Ectodermal cell (in vitro differentiated cells): ENCODE measurements around the gene CLDN9.

Experiments
- H3K27ac ChIP-seq: 2 replicates; pipeline ENCODE4 v1.7.0; 2013; ENCODE audit warnings: mild to moderate bottlenecking, low read depth, low read length; ENCODE audit not compliant: insufficient read depth, poor library complexity, severe bottlenecking
- H3K27me3 ChIP-seq: 2 replicates; pipeline ENCODE4 v1.7.0; 2013; ENCODE audit warnings: mild to moderate bottlenecking, low read length; ENCODE audit not compliant: insufficient read depth, control insufficient read depth, poor library complexity, severe bottlenecking
- H3K36me3 ChIP-seq: one replicate; pipeline ENCODE4 v1.7.0; 2013; ENCODE audit warnings: low read length; ENCODE audit not compliant: control insufficient read depth, insufficient read depth
- H3K4me1 ChIP-seq: one replicate; pipeline ENCODE4 v1.7.0; 2013; ENCODE audit warnings: low read length; ENCODE audit not compliant: control insufficient read depth, insufficient read depth
- H3K4me3 ChIP-seq: 2 replicates; pipeline ENCODE4 v1.7.0; 2013; ENCODE audit warnings: low read depth, low read length, control low read depth; ENCODE audit not compliant: insufficient read depth
- H3K9me3 ChIP-seq: 2 replicates; pipeline ENCODE4 v1.7.0; 2013; ENCODE audit warnings: mild to moderate bottlenecking, low read length, moderate library complexity; ENCODE audit not compliant: control insufficient read depth
- WGBS, 2 experiments: methylation state at CpG; one replicate each; pipeline ENCODE4 v1.1.7; 2013; ENCODE audit warnings: missing lambda C conversion rate in 2 of 2; 5-methylcytosine and 5-hydroxymethylcytosine counted together

CLDN9 gene

DNA sequence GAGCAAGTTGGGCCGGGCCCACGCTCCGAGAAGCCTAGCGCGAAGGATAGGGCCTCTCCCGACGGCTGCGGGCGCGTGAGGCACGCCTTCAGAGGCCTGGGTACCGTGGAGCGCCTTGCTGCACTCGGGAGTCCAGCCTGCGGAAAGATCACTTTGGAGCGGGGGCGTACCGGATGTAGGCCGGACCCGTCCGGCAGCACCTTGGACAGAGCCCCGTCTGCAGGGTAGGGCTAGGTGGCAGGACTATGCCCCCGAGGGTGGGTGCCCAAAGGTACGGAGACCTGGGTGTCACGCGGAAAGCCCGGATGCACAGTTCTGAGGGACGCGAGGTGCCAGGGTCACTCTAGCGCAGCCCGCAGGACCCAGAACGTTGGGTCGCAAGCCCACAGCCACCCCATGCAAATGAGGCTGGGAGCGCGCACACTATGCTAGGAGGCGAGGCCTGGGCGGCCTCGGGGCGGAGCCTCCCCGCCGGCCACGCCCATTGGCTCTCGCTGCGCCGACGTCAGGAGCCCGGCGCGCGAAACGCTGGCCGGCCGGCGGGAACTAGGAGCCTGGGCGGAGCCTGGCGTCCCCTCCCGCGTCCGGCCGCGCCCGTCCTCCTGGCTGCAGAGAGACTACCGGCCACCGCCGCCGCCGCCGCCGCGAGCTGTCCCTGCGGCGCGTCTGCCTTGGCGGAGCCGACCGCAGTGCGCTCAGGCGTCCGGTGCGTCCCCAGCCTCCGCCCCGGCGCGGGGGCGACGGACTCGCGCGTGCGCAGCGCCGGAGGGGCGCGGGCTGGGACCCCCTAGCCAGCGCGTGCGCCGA lies 43.8 kb upstream of the CLDN9 start, which contains the start of gene PAQR4:
TSS of gene PAQR4 (plus strand) at position 611 of the 807 bp plus-strand sequence. CDS start 327 bp downstream, outside the sequence.
- Histone ChIP-seq H3K27ac (peak within 1 kb of the TSS; percentile 17), H3K9me3 (no peaks in the 10 kb centered on the region)
- WGBS, 2 experiments = 2% methylated on average over 98 of the region's 98 CpGs

GRCh38 chr16:2969545-2970521 lies 42.9 kb upstream of the CLDN9 start:
- Histone ChIP-seq H3K27me3 (peaks cover 29% of the 10 kb centered on the region), H3K4me1 (peaks cover 13% of the 10 kb centered on the region), H3K4me3 (peak overlapping the region; percentile 72), H3K36me3 (no peaks in the 10 kb centered on the region), H3K9me3 (no peaks in the 10 kb centered on the region), H3K27ac (peak overlapping the region; percentile 17)
- WGBS, 2 experiments = 1% methylated on average over 83 of the region's 83 CpGs

More for the DNA sequence above, 43.8 kb upstream of the CLDN9 start, which contains the start of gene PAQR4:
- no peaks in the 10 kb centered on the region for H3K36me3 ChIP-seq
- H3K4me1 ChIP-seq = peaks cover 13% of the 10 kb centered on the region
- peaks cover 38% of the 10 kb centered on the region for H3K27me3 ChIP-seq
- peak within 1 kb of the TSS; percentile 72 for H3K4me3 ChIP-seq

DNA sequence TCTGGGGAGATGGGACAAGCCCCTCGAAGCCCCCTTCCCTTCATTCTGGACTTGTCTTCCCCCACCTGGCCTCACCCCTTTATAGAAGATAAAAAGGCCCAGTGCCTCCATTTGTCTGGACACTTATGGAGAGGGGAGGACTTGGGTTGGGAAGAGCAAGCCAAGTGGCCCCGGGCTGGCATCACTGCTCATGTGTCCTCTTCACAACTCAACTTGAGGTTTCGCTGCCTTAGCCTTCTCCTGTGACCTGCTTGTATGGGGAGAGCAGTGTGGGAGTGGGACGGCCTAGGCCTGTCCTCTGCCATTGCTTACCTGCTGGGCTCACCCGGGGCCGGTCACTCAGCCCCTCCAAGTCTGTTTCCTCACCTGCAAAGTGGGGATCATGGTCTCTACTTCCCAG lies 42.2 kb upstream of the CLDN9 start:
- Histone ChIP-seq H3K4me1 (peaks cover 13% of the 10 kb centered on the region), H3K4me3 (peak overlapping the region; percentile 72), H3K36me3 (no peaks in the 10 kb centered on the region), H3K9me3 (no peaks in the 10 kb centered on the region), H3K27ac (no peak overlapping the region), H3K27me3 (peaks cover 26% of the 10 kb centered on the region)
- 81 to 85% methylated on average over 6 of the region's 6 CpGs for WGBS, 2 experiments

GRCh38 chr16:2971134-2971984 lies 41.4 kb upstream of the CLDN9 start:
- Histone ChIP-seq H3K9me3 (no peaks in the 10 kb centered on the region), H3K4me3 (no peak overlapping the region), H3K27ac (no peak overlapping the region), H3K27me3 (peaks cover 20% of the 10 kb centered on the region), H3K4me1 (peaks cover 13% of the 10 kb centered on the region), H3K36me3 (no peaks in the 10 kb centered on the region)
- 95% methylated on average over 35 of the region's 35 CpGs for WGBS, 2 experiments

DNA sequence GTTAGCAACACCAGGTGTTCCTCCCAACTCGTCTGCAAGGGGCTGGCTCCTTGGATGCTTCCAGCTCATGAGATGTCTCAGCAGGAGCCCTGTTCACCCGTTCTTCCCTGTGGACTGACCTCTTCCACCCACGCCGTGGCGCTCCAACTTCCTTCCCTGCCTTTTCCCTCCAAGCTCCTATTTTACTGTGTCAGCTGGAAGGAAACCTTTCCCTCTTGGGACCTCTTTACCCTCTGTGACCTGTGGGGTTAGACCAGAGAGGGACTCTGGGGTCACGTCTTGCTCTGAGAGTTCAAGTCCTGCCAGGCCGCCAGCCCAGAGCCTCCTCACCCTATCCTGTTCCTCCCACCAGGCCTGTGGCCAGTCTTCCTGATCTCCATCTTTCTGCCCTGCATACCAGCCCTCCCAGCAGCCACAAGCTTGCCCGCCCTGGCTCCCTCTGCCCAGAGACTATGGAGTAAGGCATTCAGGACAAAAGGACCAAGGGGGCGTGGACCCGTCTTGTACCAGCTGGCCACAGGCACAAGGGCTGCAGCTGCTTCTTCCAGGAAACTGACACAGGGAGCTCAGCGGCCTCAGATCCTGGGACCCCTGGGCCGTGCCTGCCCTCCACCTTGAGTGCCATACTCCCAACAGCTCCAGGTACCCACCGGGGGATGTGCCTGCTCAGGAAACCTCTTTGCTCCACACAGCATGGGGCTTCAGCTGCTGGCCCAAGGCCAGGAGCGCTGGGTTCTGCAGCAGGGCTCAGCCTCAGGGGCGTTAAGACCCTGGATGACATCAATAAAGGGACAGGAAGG lies 40.5 kb upstream of the CLDN9 start:
- no peaks in the 10 kb centered on the region for H3K36me3 ChIP-seq
- no peaks in the 10 kb centered on the region for H3K9me3 ChIP-seq
- H3K4me1 ChIP-seq = peaks cover 13% of the 10 kb centered on the region
- no peak overlapping the region for H3K4me3 ChIP-seq
- WGBS, 2 experiments = 87% methylated on average over 15 of the region's 15 CpGs
- peaks cover 15% of the 10 kb centered on the region for H3K27me3 ChIP-seq
- no peak overlapping the region for H3K27ac ChIP-seq

- Histone ChIP-seq H3K4me3 (no peak overlapping the region), H3K27me3 (peaks cover 6% of the 10 kb centered on the region), H3K27ac (no peak overlapping the region), H3K9me3 (no peaks in the 10 kb centered on the region), H3K36me3 (no peaks in the 10 kb centered on the region), H3K4me1 (peaks cover 13% of the 10 kb centered on the region)
- 93 to 94% methylated on average over 5 of the region's 5 CpGs for WGBS, 2 experiments
Measured at GRCh38 chr16:2973093-2973492, 39.6 kb upstream of the CLDN9 start.

- no peaks in the 10 kb centered on the region for H3K36me3 ChIP-seq
- H3K27ac ChIP-seq = no peak overlapping the region
- peaks cover 8% of the 10 kb centered on the region for H3K4me1 ChIP-seq
- no peaks in the 10 kb centered on the region for H3K27me3 ChIP-seq
- H3K4me3 ChIP-seq = no peak overlapping the region
- no peaks in the 10 kb centered on the region for H3K9me3 ChIP-seq
- 93 to 95% methylated on average over 17 of the region's 17 CpGs for WGBS, 2 experiments
Measured at GRCh38 chr16:2973605-2974318, 39.0 kb upstream of the CLDN9 start.

- H3K36me3 ChIP-seq = no peaks in the 10 kb centered on the region
- no peak overlapping the region for H3K27ac ChIP-seq
- 94 to 95% methylated on average over 15 of the region's 15 CpGs for WGBS, 2 experiments
- peaks cover 8% of the 10 kb centered on the region for H3K4me1 ChIP-seq
- no peaks in the 10 kb centered on the region for H3K27me3 ChIP-seq
- no peaks in the 10 kb centered on the region for H3K9me3 ChIP-seq
- no peak overlapping the region for H3K4me3 ChIP-seq
Measured at GRCh38 chr16:2974319-2975056, 38.2 kb upstream of the CLDN9 start.
